ENCODE data around the gene PEX26. TPM values are rescaled to one million over a fixed set of nuclear protein-coding genes. Genes with fewer than 3 reads are reported as not detected.
"Not testable (repeated sequence)": the region's sequence is repeated elsewhere in the genome, so short reads cannot be mapped to it uniquely, and the experiment has no call there.

PEX26 gene
- total RNA-seq, 1 donor from 2014 or later, result 24.9 TPM

GRCh38 chr22:18055619-18056160 lies 22.1 kb upstream of the PEX26 start:
- no peak for DNase-seq (ENCODE audit: low spot score)
- intact Hi-C loops (cut with DNase I), result no loop called here

DNA sequence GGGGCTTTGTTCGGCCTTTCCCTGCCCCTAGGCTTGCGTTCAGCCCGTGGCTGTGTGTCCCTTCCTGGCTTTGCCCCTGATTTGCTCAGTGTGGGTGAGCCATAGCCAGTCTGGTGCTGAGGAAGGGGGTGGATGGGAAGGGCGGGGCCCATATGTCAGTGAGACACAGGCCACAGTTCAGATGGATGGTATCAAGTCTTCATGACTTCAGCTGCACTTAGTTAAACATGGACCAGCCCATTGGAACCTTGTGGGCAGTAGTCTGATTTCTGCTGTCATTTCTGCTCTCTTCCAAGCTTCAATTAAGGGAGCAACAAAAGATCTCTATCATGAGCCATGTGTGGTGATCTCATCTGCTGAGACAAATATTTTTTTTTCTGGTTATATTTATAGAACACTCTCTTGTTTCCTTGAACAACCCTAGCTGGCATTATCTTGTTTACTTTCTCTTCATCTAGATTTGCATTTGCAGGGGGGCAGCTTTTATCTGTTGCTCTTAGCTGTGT lies 21.6 kb upstream of the PEX26 start:
- no peak for DNase-seq (ENCODE audit: low spot score)
- intact Hi-C loops (cut with DNase I), result no loop called here

GRCh38 chr22:18056807-18057474 lies 20.8 kb upstream of the PEX26 start:
- intact Hi-C loops (cut with DNase I), result no loop called here
- no peak for DNase-seq (ENCODE audit: low spot score)

DNA sequence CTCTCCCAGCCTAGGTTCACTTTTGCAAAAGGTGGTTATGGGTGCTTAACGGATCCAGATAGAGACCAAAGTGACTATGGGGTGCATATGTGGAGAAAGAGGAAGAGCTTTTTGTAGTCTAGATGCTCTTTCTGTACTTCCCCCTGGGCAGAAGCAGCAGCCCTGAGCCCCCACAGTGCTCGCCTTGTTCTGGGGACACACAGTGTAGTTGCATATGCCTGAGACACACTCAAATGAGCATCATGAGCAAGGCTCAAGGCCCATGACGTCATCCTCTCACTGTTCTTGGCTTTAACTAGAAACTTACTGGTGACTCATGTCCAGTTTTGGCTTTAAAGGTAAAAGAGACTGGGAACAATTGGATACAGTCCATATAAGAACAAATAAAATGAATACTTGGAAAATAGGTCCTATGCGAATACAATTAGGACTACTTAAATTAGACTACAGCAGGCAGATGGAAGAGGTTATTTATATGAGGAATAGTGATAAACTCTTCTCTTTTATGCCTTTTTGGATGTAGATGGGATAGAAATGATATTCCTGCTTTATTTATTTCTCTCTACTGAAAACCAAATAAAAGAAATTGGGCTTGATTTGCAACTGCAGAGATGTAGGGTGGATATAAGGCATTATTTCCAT lies 20.1 kb upstream of the PEX26 start:
- DNase-seq (ENCODE audit: low spot score), result no peak
- intact Hi-C loops (cut with DNase I), result no loop called here

DNA sequence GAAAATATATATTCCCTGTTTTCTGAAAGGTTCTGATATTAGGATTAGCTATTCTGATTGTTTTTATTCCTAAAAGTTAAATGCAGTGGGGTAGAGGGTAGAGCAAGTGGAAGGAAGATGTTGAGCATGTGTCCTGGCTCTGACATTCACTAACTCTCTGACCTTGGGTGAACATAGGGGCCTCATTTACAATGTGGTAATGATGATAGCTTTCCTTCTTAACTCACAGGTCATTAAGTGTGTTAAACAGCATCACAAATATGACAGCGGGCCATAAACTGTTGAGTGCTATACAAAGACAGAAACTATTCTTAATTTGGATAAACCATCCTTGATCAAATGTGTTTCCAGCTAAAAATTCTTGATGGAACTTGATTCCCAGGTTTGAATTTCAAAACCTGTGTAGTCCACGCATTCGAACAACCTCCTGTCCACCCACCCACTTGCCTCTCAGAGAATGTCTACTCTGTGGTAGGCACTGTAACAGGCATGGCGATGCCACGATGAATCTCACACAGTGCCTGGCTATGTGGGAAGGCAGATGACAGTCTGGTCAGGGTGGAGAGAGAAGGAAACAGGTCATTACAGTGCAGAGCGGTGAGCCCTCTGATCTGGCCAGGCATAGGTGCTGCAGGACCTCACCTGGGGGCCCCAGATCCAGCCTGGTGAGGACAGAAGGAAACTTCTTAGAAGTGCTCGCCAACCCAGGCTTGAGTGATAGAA lies 19.3 kb upstream of the PEX26 start:
- DNase-seq (ENCODE audit: low spot score), result no peak
- intact Hi-C loops (cut with DNase I), result no loop called here

DNA sequence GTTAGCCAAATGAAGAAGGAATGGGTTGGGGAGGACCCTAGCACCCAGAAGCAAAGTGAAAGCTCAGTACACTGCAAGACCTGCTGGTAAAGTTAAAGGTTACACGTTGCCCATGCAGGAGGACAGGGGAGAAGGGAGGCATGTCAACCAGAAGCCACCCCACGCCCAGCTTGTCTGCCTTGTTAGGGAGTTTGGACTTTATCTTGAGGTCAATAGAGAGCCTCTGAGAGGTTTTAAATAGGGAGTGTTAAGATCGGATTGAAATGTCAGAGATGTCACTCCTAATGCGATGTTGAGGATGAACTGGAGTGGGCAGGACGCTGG lies 18.7 kb upstream of the PEX26 start:
- intact Hi-C loops (cut with DNase I), result no loop called here
- no peak for DNase-seq (ENCODE audit: low spot score)

DNA sequence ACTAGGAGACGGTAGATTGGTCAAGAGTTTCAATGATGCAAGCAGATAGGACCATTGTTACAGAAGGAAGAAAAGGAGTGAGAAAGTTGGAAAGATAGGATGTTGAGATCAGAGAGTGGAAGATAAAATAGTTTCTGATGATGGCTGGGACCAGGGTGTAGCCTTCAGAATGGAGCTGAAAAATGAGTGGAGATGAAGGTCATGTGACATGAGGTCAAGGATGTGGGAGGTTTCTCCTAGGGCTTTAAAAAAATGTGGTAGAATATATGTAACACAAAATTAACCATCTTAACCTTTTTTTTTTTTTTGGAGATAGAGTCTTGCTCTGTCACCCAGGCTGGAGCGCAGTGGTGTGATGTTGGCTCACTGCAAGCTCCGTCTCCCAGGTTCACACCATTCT lies 18.3 kb upstream of the PEX26 start:
- intact Hi-C loops (cut with DNase I), result no loop called here
- no peak for DNase-seq (ENCODE audit: low spot score)

DNA sequence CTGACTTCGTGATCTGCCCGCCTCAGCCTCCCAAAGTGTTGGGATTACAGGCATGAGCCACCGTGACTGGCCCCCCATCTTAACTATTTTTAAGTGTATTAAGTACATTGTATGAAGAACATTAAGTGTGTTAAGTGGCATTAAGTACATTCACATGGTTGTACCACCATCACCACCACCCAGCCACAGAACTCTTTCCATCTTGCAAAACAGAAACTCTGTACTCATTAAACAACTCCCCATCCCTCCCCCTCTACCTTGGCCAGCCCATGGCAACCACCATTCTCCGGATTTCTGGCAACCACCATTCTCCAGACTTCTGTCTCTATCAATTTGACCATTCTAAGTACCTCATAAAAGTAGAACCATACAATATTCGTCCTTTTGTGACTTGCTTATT lies 17.8 kb upstream of the PEX26 start:
- no peak for DNase-seq (ENCODE audit: low spot score)
- intact Hi-C loops (cut with DNase I), result no loop called here

- intact Hi-C loops (cut with DNase I), result no loop called here
- DNase-seq (ENCODE audit: low spot score), result no peak
Observed at GRCh38 chr22:18060646-18061620, 16.9 kb upstream of the PEX26 start.

DNA sequence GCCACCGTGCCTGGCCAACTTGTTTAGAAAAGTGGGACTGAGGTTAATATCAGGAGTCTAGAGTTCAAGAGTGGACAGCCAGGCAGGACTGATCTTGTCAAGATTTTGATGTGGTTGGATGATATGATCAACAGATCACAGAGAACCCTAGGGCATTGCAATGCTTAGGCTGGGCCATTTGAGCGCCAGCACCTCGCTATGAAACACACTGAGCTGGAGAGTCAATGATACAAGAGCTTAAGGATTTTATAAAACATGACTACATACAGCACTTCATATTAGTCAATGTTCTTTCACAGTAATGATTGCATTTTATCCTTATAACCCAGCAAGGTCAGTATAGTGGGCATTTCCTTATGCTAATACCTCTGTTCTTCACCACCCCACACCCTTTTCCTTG lies 15.4 kb upstream of the PEX26 start:
- intact Hi-C loops (cut with DNase I), result no loop called here
- no peak for DNase-seq (ENCODE audit: low spot score)

- intact Hi-C loops (cut with DNase I), result no loop called here
- no peak for DNase-seq (ENCODE audit: low spot score)
Observed at GRCh38 chr22:18063306-18063705, 14.5 kb upstream of the PEX26 start.

DNA sequence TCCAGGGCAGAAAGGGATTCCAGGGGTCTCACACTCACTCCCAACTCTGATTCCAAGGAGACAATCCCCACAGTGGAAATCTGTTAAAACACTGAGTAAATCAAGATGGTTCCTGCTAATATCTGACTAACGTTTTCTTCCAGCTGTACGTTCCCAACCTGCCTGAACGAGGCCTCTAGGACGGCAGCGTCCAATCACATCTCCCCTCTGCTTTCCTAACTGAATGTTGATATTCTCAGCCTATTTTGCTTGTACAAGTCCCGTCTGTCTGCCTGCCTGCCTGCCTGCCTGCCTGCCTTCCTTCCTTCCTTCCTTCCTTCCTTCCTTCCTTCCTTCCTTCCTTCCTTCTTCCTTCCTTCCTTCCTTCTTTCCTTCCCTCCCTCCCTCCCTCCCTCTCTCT lies 14.1 kb upstream of the PEX26 start:
- intact Hi-C loops (cut with DNase I); DNase-seq (ENCODE audit: low spot score): not testable (repeated sequence)

DNA sequence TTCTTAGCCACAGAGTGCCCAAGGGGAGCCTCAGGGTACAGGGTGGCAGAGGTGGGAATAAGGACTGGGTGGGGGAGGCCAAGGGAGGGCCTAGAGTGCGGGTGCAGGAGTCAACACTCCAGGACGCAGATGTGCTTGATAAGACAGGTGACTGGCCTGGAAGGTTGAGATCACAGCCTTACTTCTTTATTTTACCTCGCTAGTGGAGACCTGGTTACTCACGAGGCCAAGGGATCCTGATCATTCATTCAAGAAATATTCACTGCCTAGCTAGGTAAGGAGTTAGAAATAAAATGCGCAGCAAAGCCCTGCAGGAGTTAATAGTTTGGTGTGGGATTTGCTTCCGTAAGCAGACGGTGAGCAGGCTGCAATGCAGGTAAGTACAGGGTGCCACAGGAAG lies 13.2 kb upstream of the PEX26 start:
- DNase-seq (ENCODE audit: low spot score), result no peak
- intact Hi-C loops (cut with DNase I), result loop anchor here (5.0 kb wide), 1 partner anchor 32 kb away; no protein-coding TSS in a partner anchor

DNA sequence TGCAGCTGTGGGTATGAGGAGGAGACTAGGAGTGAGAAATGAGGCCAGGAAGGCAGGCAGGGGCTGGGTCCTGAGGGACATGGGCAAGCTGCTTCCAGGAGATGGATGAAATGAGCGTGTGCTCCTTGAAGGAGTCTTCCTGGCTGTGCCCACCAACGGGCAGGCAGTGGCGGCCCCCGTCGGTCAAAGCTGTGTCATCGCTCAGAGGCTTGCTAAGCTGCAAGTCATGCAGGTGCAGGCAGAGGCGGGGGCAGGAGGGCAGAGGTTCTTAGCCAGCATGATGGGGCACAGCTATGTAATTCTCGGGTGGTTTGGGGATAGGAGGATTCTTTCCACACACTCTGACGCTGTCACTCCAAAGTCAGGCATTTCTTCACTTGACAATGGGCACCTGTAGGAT lies 12.5 kb upstream of the PEX26 start:
- DNase-seq (ENCODE audit: low spot score), result no peak
- intact Hi-C loops (cut with DNase I), result loop anchor here (5.0 kb wide), 1 partner anchor 33 kb away; no protein-coding TSS in a partner anchor

- intact Hi-C loops (cut with DNase I), result loop anchor here (5.0 kb wide), 1 partner anchor 34 kb away; no protein-coding TSS in a partner anchor
- no peak for DNase-seq (ENCODE audit: low spot score)
Observed at GRCh38 chr22:18066181-18066859, 11.5 kb upstream of the PEX26 start.

DNA sequence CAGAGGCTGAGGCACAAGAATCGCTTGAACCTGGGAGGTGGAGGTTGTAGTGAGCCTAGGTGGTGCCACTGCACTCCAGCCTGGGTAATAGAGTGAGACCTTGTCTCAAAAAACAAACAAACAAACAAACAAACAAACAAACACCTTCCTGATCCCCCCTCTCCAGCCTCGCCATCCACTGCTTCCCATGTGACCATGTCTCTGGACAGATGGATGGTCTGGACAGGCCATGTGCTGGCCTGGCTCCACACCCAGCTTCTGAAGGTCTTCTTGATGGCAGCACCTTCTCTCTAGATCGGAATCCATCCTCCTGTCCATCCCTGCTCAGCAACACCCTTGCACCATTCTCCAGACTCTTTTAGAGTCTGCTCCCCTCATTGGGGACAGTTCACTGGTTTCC lies 10.7 kb upstream of the PEX26 start:
- DNase-seq (ENCODE audit: low spot score), result no peak
- intact Hi-C loops (cut with DNase I), result loop anchor here (5.0 kb wide), 1 partner anchor 35 kb away; no protein-coding TSS in a partner anchor

GRCh38 chr22:18067548-18068341 lies 10.0 kb upstream of the PEX26 start:
- intact Hi-C loops (cut with DNase I), result loop anchor here (5.0 kb wide), 1 partner anchor 35 kb away; no protein-coding TSS in a partner anchor
- DNase-seq (ENCODE audit: low spot score), result no peak

All from cardiac septum (tissue), 1 donor.